Thyroid gland (tissue), 4 donors: ENCODE results near the gene STRA8.

Experiments used
- POLR2A ChIP-seq, 2 donors: fragments of 450-650 bp; IDR thresholded peaks; one replicate each; pipeline ENCODE4 v1.6.1; 2017; ENCODE audit warnings: antibody characterized with exemption in 2 of 2, mild to moderate bottlenecking in 2 of 2, moderate library complexity in 1 of 2
- TF ChIP-seq, protein P1 (sequence below), 6 experiments: fragments of 200-600 bp in 3 of 6; fragments of 450-650 bp in 3 of 6; sonication (generic) in 3 of 6; IDR thresholded peaks; one replicate each; pipeline ENCODE4 v1.5.1; 2016 to 2019; ENCODE audit warnings: antibody characterized with exemption in 6 of 6, mild to moderate bottlenecking in 2 of 6, inconsistent platforms in 1 of 6, moderate library complexity in 1 of 6

DNA sequence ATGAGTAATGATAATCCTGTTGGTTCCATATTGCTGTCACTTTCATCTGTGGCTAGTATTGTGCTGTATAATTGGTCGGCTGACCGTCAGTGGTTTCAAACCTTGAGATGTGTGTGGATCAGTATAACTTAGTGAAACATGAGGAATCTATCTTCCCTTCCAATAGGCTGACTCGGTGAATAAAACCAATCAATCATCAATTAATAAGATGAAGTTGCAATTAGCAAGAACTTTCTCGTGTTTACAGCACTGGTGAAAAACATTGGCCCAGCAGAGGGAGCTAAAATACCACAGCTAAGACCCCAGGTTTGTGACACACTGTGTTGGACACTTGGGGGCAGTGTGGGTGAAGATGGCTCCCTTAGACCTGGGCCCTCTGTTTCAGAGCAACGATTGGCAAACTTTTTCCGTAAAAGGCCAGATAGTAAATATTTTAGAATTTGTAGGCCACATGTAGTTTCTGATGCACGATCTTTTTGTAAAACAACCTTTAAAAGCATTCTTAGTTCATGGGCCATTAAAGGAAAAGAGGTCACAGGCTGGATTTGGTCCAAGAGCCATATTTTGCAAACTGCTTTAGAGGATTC, 47.8 kb downstream of the STRA8 start:
- TF ChIP-seq POLR2A (IDR thresholded peaks at IDR 0.05): no peak
- TF ChIP-seq, protein P1, sequence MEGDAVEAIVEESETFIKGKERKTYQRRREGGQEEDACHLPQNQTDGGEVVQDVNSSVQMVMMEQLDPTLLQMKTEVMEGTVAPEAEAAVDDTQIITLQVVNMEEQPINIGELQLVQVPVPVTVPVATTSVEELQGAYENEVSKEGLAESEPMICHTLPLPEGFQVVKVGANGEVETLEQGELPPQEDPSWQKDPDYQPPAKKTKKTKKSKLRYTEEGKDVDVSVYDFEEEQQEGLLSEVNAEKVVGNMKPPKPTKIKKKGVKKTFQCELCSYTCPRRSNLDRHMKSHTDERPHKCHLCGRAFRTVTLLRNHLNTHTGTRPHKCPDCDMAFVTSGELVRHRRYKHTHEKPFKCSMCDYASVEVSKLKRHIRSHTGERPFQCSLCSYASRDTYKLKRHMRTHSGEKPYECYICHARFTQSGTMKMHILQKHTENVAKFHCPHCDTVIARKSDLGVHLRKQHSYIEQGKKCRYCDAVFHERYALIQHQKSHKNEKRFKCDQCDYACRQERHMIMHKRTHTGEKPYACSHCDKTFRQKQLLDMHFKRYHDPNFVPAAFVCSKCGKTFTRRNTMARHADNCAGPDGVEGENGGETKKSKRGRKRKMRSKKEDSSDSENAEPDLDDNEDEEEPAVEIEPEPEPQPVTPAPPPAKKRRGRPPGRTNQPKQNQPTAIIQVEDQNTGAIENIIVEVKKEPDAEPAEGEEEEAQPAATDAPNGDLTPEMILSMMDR (IDR thresholded peaks at IDR 0.05): peak; percentile 82 to 99 (median 94)
